ENCODE data around the gene ARSG.
"Not testable (repeated sequence)": the region's sequence is repeated elsewhere in the genome, so short reads cannot be mapped to it uniquely, and the experiment has no call there.

The ARSG gene

GRCh38 chr17:68399638-68400403, 108.5 kb downstream of the ARSG start:
- DNase-seq: no peak

- no peak for DNase-seq
Measured at GRCh38 chr17:68400404-68400735, 109.1 kb downstream of the ARSG start.

- DNase-seq: no peak
Measured at GRCh38 chr17:68401288-68401687, 110.0 kb downstream of the ARSG start.

GRCh38 chr17:68403122-68403521, 111.8 kb downstream of the ARSG start:
- no peak for DNase-seq

- DNase-seq: not testable (repeated sequence)
Measured at GRCh38 chr17:68403837-68404236, 112.5 kb downstream of the ARSG start.

GRCh38 chr17:68407656-68408055, 116.4 kb downstream of the ARSG start:
- not testable (repeated sequence) for DNase-seq

- DNase-seq: not testable (repeated sequence)
Measured at GRCh38 chr17:68413597-68414560, 122.6 kb downstream of the ARSG start.

- not testable (repeated sequence) for DNase-seq
Measured at GRCh38 chr17:68414901-68415300, 123.6 kb downstream of the ARSG start.

- no peak for DNase-seq
Measured at GRCh38 chr17:68417317-68417716, 126.0 kb downstream of the ARSG start.

GRCh38 chr17:68418876-68419275, 127.6 kb downstream of the ARSG start:
- no peak for DNase-seq

GRCh38 chr17:68420065-68420464, 128.8 kb downstream of the ARSG start:
- no peak for DNase-seq

GRCh38 chr17:68421486-68421885, 130.2 kb downstream of the ARSG start:
- DNase-seq: no peak

- no peak for DNase-seq
Measured at GRCh38 chr17:68422821-68423220, 131.5 kb downstream of the ARSG start.

GRCh38 chr17:68423251-68423650, 132.0 kb downstream of the ARSG start:
- no peak for DNase-seq

GRCh38 chr17:68424203-68424602, 132.9 kb downstream of the ARSG start:
- DNase-seq: no peak

GRCh38 chr17:68424861-68425260, 133.6 kb downstream of the ARSG start:
- no peak for DNase-seq

GRCh38 chr17:68425979-68426378, 134.7 kb downstream of the ARSG start:
- DNase-seq: no peak

- DNase-seq: no peak
Measured at GRCh38 chr17:68427575-68427974, 136.3 kb downstream of the ARSG start.

GRCh38 chr17:68428498-68429172, 137.3 kb downstream of the ARSG start:
- no peak for DNase-seq

GRCh38 chr17:68429881-68430280, 138.6 kb downstream of the ARSG start:
- DNase-seq: no peak

- no peak for DNase-seq
Measured at GRCh38 chr17:68431045-68431608, 139.8 kb downstream of the ARSG start.

- no peak for DNase-seq
Measured at GRCh38 chr17:68431661-68432071, 140.4 kb downstream of the ARSG start.
